ENCODE measurements around the gene BAIAP2L2.

The BAIAP2L2 gene

DNA sequence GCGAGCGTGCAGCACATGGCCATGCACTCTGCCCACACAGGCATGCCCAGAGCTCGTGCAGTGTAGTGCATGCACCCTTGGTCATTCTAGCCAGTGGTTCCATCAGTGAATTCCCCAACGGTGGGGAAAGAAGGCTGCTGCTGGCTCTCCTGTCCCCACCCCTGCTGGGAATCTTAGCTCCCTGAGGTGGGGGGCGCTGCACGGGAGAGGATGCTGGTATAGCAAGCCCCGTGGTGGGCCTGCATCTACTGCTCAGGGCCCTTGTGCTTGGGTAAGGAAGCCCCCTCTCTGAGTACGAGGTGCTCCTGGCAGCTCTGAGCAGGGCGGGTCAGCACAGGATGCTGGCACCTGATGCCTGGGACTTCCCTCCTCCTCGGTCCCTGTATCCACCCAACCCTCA is 18.5 kb upstream of the BAIAP2L2 start:
- no peak overlapping the region for H3K4me3 ChIP-seq (replicated peaks; ENCODE audit: low read depth, low read length)
- DNase-seq (ENCODE audit: low read depth) = no peak
- no peak for TF ChIP-seq CTCF (IDR thresholded peaks at IDR 0.05; ENCODE audit: low read length, missing control alignments)

DNA sequence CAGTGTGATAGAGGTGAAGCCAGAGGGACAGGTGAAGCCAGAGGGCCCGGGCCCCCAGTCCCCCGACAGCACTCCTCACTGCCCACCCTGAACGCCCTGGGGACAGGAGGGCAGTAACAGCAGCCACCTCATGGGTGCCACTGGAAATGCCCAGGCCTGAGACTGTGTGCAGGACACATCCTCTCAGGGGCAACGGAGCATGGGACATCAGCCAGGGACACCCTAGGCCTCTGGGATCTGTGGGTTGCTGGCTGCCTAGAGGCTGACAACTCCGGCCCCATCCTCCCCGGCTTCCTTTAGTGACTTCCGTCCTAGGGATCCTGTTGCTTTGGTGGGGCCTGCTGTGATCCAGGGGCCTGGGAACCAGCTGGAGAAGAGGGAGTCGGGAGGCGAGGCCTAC is 17.4 kb upstream of the BAIAP2L2 start:
- H3K4me3 ChIP-seq (replicated peaks; ENCODE audit: low read depth, low read length) = no peak overlapping the region
- DNase-seq (ENCODE audit: low read depth) = no peak
- no peak for TF ChIP-seq CTCF (IDR thresholded peaks at IDR 0.05; ENCODE audit: low read length, missing control alignments)

DNA sequence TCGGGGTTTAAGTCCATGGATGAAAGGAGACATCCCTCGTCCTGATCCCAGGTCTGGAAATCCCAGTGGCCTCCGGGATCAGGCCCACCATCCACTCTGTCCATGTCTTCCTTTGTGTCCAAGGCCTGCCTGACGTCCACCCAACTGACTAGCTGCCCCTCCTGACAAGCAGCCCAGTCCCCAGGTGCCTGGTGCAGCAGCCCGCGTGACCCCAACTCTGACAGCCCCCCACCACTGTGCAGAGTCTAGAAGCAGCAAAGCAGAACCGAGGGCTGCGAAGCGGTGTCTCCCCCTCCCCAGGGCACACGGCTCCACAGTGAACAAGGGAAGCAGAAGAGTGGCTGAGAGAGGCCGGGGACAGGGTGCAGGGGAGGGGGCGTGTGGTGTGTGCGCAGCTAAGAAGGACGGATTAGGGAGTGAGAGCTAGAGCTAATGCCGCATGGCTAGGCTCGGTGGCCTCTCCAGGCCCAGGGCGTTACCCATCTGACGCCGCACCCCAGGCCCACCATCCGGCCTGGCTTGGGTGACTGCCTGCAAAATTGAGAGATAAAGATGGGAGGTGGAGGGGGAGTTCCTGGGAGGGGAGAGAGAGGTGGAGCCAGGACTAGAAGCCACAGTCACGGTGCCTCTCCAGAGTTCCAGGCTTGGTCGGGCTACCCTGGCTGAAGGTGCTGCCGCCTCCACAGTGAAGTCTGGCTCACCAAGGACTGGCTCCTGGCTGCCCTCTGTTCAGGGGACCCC is 16.6 kb upstream of the BAIAP2L2 start:
- no peak overlapping the region for H3K4me3 ChIP-seq (replicated peaks; ENCODE audit: low read depth, low read length)
- DNase-seq (ENCODE audit: low read depth) = no peak
- TF ChIP-seq CTCF (IDR thresholded peaks at IDR 0.05; ENCODE audit: low read length, missing control alignments) = no peak

GRCh38 chr22:38125751-38126201 is 15.3 kb upstream of the BAIAP2L2 start:
- no peak for TF ChIP-seq CTCF (IDR thresholded peaks at IDR 0.05; ENCODE audit: low read length, missing control alignments)
- no peak for DNase-seq (ENCODE audit: low read depth)
- H3K4me3 ChIP-seq (replicated peaks; ENCODE audit: low read depth, low read length) = no peak overlapping the region

DNA sequence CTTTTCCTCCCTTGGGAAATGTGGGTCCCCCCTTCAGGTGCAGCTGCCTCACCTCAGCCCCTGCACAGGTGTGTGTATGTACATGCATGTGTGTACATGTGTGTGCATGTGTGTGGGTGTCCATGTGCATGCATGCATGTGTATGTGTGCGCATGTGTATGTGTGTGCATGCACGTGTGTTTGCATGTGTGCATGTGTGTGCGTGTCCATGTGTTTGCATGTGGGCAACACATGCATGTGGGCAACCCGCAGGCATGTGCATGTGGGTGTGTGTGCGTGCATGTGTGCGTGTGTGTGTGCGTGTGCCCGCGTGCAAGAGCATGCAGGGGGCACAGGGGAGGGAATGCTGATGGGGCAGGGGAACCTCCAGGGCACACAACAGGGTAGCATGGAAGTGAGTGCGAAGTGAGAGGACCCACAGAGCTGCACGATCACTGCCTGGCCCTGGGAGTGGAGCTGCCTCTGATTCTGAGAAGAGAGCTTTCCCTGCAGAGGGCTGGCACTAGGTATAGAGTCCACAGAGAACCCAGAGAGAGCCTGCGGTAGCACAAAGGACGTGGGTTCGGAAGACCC is 14.6 kb upstream of the BAIAP2L2 start:
- no peak for TF ChIP-seq CTCF (IDR thresholded peaks at IDR 0.05; ENCODE audit: low read length, missing control alignments)
- H3K4me3 ChIP-seq (replicated peaks; ENCODE audit: low read depth, low read length) = no peak overlapping the region
- no peak for DNase-seq (ENCODE audit: low read depth)

DNA sequence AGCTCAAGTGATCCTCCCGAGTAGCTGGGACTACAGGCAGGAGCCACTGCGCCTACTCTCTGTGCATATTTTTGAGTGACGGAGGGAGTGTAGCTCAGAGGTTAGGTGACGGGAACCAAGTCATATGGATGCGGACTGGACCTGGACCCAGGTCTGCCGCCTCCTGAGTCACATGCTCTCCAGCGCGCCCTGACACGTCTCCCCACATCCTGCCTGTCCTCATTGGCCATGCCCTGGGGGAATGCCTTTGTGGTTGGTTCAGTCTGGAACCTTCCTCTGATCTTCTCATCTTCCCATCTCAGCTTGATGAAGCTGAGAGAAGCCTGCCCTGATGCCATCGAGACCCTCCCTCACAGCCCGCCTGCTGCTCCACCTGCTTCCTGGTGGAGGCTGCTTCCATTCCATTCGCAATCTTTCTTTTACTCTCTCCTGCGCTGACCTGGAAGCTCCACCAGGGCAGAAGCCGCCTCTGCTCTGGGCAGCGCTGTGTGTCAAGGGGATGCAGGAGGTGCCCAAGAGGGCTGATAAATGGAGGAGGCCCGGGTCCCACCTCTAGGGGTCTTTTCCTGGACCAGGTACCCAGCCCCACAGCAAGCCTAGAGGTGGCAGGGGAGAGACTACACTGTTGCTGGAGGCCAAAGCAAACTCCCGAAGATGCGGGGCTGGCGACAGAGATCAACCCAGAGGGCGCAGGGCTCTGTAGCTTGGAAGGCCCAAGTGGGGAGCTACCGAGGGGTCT is 13.9 kb upstream of the BAIAP2L2 start:
- no peak for TF ChIP-seq CTCF (IDR thresholded peaks at IDR 0.05; ENCODE audit: low read length, missing control alignments)
- DNase-seq (ENCODE audit: low read depth) = no peak
- no peak overlapping the region for H3K4me3 ChIP-seq (replicated peaks; ENCODE audit: low read depth, low read length)

Data from fibroblast of pulmonary artery (primary cell).